SKM-1 treated with dmso at 0.1 percent for 144 hours (cell line): ENCODE results near the gene CMC1.

Experiments
- DNase-seq: peaks from one replicate; lab custom pipeline; 2025; ENCODE audit not compliant: unreplicated experiment; lab: John Stamatoyannopoulos, UW

Gene CMC1

DNA sequence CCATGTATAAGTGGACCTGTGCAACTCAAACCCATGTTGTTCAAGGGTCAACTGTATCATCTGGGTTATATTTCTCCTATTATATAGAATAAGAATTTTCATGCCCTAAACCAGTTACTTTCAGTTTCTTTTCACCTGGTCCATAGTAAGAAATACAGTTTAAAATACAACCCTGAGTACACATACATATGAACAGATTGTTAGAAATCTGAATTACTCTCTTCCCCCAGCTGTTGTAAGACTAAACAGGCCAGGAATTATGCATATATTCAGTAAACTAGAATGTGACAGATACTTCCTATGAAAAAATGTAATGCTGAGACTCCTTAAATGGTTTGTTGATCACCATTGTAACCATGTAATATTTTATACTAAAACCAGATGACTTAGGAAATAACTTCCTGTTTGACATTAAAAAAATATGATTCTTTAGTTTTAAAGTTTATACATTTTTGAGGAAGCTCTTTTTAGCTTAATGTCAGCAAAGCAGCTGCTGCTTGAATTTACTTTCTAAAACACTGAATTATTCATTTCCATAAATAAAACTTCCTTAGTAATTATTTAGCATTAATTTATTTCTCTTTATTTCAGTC, 54.6 kb downstream of the CMC1 start:
- no peak for DNase-seq

- DNase-seq, result no peak
These were observed 58.3 kb downstream of the CMC1 start for GRCh38 chr3:28299705-28300104.

DNA sequence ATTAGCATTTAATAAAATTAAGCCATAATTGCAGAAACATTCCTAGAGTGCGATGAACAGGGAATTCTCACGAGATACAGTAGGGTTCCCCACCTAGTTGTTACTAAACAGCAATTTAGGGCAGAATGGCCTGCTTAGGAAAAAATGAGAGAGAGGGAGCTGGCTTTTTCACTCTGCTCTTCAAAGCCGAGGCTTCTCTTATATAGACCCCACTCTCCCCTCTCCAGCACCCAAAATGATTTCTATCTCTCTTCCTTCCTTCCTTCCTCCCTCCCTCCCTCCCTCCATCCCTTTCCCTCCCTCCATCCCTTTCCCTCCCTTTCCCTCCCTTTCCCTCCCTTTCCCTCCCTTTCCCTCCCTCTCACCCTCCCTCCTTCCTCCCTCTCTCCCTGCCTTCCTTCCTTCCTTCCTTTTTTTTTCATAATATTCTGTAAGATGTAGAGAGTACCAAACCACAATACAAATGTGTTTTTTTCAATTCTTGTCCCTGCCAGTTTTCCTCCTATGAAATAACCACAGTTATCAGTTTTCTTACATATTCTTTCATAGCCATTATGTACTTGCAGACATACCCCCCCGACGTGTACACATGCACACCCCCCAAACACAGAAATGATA, 59.0 kb downstream of the CMC1 start:
- DNase-seq, result no peak

- no peak for DNase-seq
These were observed 60.3 kb downstream of the CMC1 start for GRCh38 chr3:28301688-28302087.

GRCh38 chr3:28308196-28308595, 66.8 kb downstream of the CMC1 start:
- peak; percentile 70 for DNase-seq

- DNase-seq, result no peak
These were observed 74.3 kb downstream of the CMC1 start for GRCh38 chr3:28315711-28316110.

DNA sequence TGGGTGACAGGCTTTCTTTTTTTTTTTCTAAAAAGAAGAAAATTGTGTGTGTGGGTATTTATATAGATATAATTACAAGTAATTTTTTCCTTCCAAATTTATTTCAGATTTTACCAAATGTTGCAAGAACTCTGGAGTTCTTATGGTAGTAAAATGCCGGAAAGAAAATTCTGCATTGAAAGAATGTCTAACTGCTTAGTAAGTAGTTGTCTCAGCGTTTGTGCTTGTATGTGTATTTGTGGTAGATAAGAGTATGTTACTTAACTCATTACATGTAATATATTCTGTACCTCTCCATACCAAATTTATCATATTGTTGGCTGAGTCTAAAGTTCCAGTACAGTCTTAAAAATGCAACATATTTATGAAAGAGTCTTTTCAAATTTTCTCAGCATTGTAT, 74.8 kb downstream of the CMC1 start:
- no peak for DNase-seq

DNA sequence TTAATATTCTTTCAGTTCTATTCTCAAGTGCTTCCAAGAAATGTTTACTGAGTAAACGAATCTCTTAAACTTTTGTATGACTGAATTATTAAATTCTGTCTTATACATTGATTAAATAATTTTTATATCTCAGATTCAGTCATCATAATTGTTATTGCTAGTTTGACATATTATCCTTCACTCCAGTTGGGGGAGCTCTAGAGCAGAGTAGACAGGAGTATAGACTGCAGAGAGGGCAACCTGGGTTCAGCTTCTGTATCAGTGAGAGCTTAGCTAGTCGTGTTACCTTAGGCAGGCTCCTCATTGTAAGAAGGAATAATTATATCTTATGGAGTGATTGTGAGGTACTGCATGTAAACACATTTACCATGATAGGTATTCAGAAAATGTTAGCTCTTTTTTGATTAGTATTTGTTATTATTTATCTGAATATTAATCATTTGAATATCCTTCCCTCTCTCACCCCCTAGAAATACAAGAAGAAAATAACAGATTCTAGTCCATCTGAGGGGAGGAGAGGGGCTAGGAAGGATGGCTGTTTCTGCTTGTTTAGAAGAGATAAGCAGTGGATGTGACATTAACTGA, 76.1 kb downstream of the CMC1 start:
- DNase-seq, result peak; percentile 36

DNA sequence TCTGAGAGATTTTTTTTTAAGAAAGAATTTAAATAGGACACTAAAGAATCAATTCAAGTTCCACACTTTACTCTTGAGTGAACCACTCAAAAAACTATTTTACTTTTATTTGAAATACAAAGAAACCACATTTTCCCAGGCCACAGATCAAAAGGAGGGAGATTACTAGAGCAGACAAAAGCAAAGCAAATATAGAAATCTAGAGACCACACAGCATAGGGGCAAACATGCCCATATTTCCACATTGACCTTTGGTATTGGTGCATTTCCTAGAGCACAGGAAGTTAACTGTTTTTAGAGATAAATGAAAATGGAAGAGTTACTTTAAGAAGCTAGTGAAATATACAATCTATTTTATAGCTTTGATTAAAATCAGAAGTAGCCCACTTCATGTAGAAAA, 79.6 kb downstream of the CMC1 start:
- DNase-seq, result no peak

GRCh38 chr3:28322464-28322863, 81.0 kb downstream of the CMC1 start:
- no peak for DNase-seq

DNA sequence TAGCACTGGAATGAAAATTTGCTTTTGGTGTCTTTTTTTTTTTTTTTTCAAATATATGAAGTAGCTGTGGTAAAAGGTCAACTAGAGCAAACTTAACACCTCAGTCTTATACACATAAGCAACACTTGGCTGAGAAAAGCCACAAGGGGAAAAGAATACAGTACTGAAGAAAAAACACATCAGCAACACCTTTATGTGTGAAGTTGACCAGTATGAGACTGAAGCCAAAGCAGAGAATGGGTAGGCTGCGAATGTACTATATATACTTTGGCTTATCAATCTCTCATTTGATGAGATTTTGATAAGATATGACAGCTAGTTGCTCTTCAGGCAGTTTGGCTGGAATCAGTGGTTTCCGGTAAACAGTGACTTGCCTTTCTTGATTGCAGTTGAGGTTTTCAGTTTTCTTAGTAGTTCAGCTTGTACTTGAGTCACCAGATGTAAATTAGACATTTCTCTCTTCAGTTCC, 85.1 kb downstream of the CMC1 start:
- DNase-seq, result no peak

- peak; percentile 26 for DNase-seq
These were observed 87.1 kb downstream of the CMC1 start for GRCh38 chr3:28328188-28329151.

- no peak for DNase-seq
These were observed 93.1 kb downstream of the CMC1 start for GRCh38 chr3:28334552-28334951.

GRCh38 chr3:28335246-28335645, 93.8 kb downstream of the CMC1 start:
- DNase-seq, result no peak

DNA sequence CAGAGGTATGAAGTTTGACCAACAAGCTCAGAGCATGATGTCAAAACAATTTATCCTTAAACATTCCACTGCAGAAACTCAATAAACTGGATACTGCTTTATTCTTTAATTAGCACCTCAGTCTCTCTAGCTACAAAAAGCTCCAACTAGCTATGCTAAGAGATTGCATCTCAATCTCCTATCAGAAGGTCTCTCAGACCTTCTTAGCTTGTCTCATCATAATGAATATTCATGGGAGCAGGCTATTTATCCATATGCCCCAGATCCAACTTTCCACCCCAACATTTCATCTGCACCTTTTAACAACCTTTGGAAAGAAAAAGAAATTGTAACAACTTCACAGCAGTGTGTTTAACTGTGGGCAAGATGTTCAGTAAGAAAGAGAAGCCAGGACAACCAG, 95.8 kb downstream of the CMC1 start:
- DNase-seq, result no peak

- DNase-seq, result no peak
These were observed 101.7 kb downstream of the CMC1 start for GRCh38 chr3:28343144-28343543.

DNA sequence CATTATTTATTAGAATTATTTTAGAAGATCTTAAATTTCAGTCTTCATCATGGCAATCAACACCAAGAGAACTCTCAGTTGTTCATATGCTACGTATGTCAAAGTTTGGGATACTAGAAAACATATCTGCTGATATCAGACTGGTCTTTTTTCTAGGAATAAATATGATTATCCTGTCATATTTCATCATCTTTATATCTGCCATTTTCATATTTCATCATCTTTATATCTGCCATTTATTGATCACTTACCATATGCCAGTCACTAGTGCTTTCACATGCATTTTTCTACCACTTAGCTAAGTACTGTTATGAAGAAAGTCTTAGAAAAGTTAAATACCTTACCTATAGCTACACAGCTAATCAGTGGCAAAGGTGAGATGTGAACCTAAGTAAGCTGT, 104.3 kb downstream of the CMC1 start:
- no peak for DNase-seq

GRCh38 chr3:28347374-28348264, 106.2 kb downstream of the CMC1 start:
- peak; percentile 65 for DNase-seq

GRCh38 chr3:28348265-28348628, 106.8 kb downstream of the CMC1 start:
- no peak for DNase-seq

DNA sequence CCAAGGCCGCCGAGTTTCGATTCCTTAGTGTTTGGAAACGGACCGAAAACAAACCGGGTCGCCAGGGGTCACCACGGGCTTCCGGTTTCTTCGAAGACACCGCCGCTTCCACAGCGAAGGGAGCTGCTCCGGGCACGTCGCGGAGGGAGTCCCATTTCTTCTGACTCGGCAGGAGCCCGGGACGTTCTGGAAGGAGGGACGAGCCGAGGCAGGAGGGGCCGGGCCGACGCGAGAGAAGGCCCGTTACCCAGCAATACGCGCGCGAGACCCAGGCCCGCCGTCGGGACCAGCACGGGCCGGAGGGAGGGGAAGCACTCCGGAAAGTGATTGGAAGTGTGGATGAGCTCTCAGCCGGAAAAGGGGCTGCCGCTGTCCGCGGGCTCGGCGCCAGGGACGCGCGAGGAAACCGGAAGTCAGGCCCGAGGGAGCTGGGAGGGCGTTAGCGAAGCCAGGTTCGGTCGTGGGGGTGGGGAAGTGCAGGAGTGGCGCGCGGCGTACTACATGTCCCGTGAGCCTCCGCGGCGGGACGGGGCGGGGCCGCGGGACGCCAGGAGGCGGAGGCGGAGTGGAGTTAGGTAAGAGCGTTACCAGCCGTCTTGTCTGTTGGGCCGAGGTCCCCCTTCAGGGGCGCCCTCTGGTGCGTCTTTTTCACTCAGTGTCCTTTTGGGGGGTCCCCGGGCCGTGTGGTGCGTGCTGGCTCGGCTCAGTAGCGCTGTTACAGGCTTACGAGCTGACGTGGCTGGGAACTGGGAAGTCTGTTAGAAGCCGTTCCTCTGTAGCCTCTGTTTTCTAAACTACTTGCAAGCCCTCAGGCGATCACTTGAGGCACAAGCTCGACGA, 107.4 kb downstream of the CMC1 start, which contains the start of the genes AZI2 and ZCWPW2:
AZI2 (minus strand) TSS at position 196 of the 840 bp plus-strand sequence. CDS start 8,207 bp downstream, outside the sequence.
ZCWPW2 (plus strand) TSS at position 93 of the 840 bp plus-strand sequence. CDS start 64,348 bp downstream, outside the sequence.
- peak; percentile 88 for DNase-seq
